CD4-positive, alpha-beta memory T cell (primary cell): ENCODE results near the gene RPS21. TPM values are rescaled to one million over a fixed set of nuclear protein-coding genes. Genes with fewer than 3 reads are reported as not detected.

Source experiments
- CTCF ChIA-PET: fragments of 350-600 bp; sonication (Branson Sonifier 250); formaldehyde crosslinking; loops from one replicate; lab custom pipeline; 2021; ENCODE audit warnings: inconsistent platforms; ENCODE audit not compliant: partially characterized antibody; lab: Charles Lee
- POLR2A ChIA-PET: fragments of 350-600 bp; sonication (Branson Sonifier 250); formaldehyde crosslinking; loops from one replicate; lab custom pipeline; 2021; ENCODE audit not compliant: partially characterized antibody; lab: Charles Lee
- DNase-seq, 5 donors: peaks; one replicate each; pipeline versions ENCODE4 v3.0.0 to v3.0.0-alpha.2; 2020 to 2022; ENCODE audit warnings: mixed read lengths in 1 of 5
- H3K27ac ChIP-seq: one replicate; pipeline ENCODE4 v1.7.0; 2013; ENCODE audit warnings: low read depth, low read length
- H3K27me3 ChIP-seq: 2 replicates; pipeline ENCODE4 v1.7.0; 2013; ENCODE audit warnings: mild to moderate bottlenecking, low read length, moderate library complexity; ENCODE audit not compliant: insufficient read depth
- H3K36me3 ChIP-seq: 2 replicates; pipeline ENCODE4 v1.7.0; 2013; ENCODE audit warnings: mild to moderate bottlenecking, low read length, moderate library complexity; ENCODE audit not compliant: insufficient read depth
- H3K4me1 ChIP-seq: 2 replicates; pipeline ENCODE4 v1.7.0; 2013; ENCODE audit warnings: mild to moderate bottlenecking, low read length, moderate library complexity; ENCODE audit not compliant: insufficient read depth
- H3K4me3 ChIP-seq, 2 donors: one replicate each; pipeline ENCODE4 v1.7.0; 2013; ENCODE audit warnings: low read length in 2 of 2, mild to moderate bottlenecking in 1 of 2
- H3K9me3 ChIP-seq, 2 donors: one replicate each; pipeline ENCODE4 v1.7.0; 2013; ENCODE audit warnings: low read length in 2 of 2, control low read depth in 1 of 2; ENCODE audit not compliant: control insufficient read depth in 1 of 2
- H3K27ac Mint-ChIP-seq, 7 donors: one replicate each; pipeline ENCODE4 v1.8.0; 2020 to 2021; ENCODE audit warnings: mixed read lengths in 7 of 7, mild to moderate bottlenecking in 6 of 7, inconsistent platforms in 3 of 7, moderate library complexity in 3 of 7
- H3K27me3 Mint-ChIP-seq, 2 donors: one replicate each; pipeline ENCODE4 v1.8.0; 2020 to 2021; ENCODE audit warnings: mixed read lengths in 2 of 2
- H3K36me3 Mint-ChIP-seq, 2 donors: one replicate each; pipeline ENCODE4 v1.8.0; 2020 to 2021; ENCODE audit warnings: mixed read lengths in 2 of 2, inconsistent platforms in 1 of 2, mild to moderate bottlenecking in 1 of 2
- H3K4me1 Mint-ChIP-seq, 4 donors: one replicate each; pipeline ENCODE4 v1.8.0; 2020 to 2021; ENCODE audit warnings: mixed read lengths in 4 of 4, mild to moderate bottlenecking in 1 of 4
- H3K4me3 Mint-ChIP-seq, 8 donors: one replicate each; pipeline ENCODE4 v1.8.0; 2020 to 2021; ENCODE audit warnings: mixed read lengths in 8 of 8, mild to moderate bottlenecking in 7 of 8, moderate library complexity in 6 of 8, inconsistent platforms in 3 of 8
- H3K9me3 Mint-ChIP-seq, 8 donors: one replicate each; pipeline ENCODE4 v1.8.0; 2020 to 2021; ENCODE audit warnings: mixed read lengths in 8 of 8, mild to moderate bottlenecking in 5 of 8, inconsistent platforms in 3 of 8, moderate library complexity in 1 of 8
- intact Hi-C: fragments of 100-400 bp; cut with micrococcal nuclease; formaldehyde crosslinking; loops from one replicate; pipeline ENCODE4 v1.15.1; 2023
- polyA plus RNA-seq, 2 donors: library from polyadenylated mRNA; unstranded; fragments of 300-500 nt; fragmentation: Illumina TruSeq; gene quantifications; one replicate each; pipeline ENCODE4 v1.2.3, GENCODE V29; 2021
- total RNA-seq, 2 experiments: library from RNA; stranded (reverse); gene quantifications; one replicate each; pipeline ENCODE4 v1.2.3, GENCODE V29; 2021

RPS21 gene
- total and polyA plus RNA-seq, 4 experiments from 2014 or later: 1,968 to 3,368 (median 2,948) TPM

- H3K4me3 Mint-ChIP-seq: no peak overlapping the region
- DNase-seq: no peak
- peaks cover 0 to 3% (median 0%) of the 10 kb centered on the region in 4 donors for H3K4me1 Mint-ChIP-seq
- no peaks in the 10 kb centered on the region for H3K27me3 Mint-ChIP-seq
- H3K27ac Mint-ChIP-seq: peak overlapping the region in 1 of 7 donors; percentile 33
- no peak overlapping the region for H3K4me3 ChIP-seq
- ChIA-PET CTCF (no interaction called here), POLR2A (no interaction called here)
- intact Hi-C loops: no loop called here
- H3K36me3 ChIP-seq: no peaks in the 10 kb centered on the region
- H3K27me3 ChIP-seq: no peaks in the 10 kb centered on the region
- H3K4me1 ChIP-seq: no peaks in the 10 kb centered on the region
- peaks cover 0 to 1% (median 0%) of the 10 kb centered on the region in 8 donors for H3K9me3 Mint-ChIP-seq
- H3K27ac ChIP-seq: no peak overlapping the region
- H3K9me3 ChIP-seq: no peaks in the 10 kb centered on the region
- H3K36me3 Mint-ChIP-seq: no peaks in the 10 kb centered on the region
Observed at GRCh38 chr20:62419759-62420158, 32.9 kb downstream of the RPS21 start.

- Histone ChIP-seq H3K27me3 (no peaks in the 10 kb centered on the region), H3K27ac (no peak overlapping the region), H3K4me1 (no peaks in the 10 kb centered on the region), H3K9me3 (no peaks in the 10 kb centered on the region), H3K4me3 (no peak overlapping the region), H3K36me3 (no peaks in the 10 kb centered on the region)
- POLR2A ChIA-PET: no interaction called here
- CTCF ChIA-PET: no interaction called here
- DNase-seq: no peak
- Mint-ChIP-seq H3K36me3 (no peaks in the 10 kb centered on the region), H3K4me1 (peaks cover 0 to 3% (median 0%) of the 10 kb centered on the region in 4 donors), H3K27ac (peak overlapping the region in 2 of 7 donors; percentile 7 to 27), H3K4me3 (no peak overlapping the region), H3K9me3 (peaks cover 0 to 4% (median 0%) of the 10 kb centered on the region in 8 donors), H3K27me3 (no peaks in the 10 kb centered on the region)
- intact Hi-C loops: no loop called here
Observed at GRCh38 chr20:62420846-62421715, 34.2 kb downstream of the RPS21 start.

- H3K4me3 ChIP-seq: no peak overlapping the region
- intact Hi-C loops: no loop called here
- H3K4me3 Mint-ChIP-seq: no peak overlapping the region
Observed at GRCh38 chr20:62421716-62421990, 34.8 kb downstream of the RPS21 start.

GRCh38 chr20:62422636-62423325, 35.9 kb downstream of the RPS21 start:
- Histone ChIP-seq H3K27me3 (no peaks in the 10 kb centered on the region), H3K27ac (no peak overlapping the region), H3K36me3 (no peaks in the 10 kb centered on the region), H3K4me1 (no peaks in the 10 kb centered on the region), H3K4me3 (no peak overlapping the region), H3K9me3 (no peaks in the 10 kb centered on the region)
- Mint-ChIP-seq H3K4me3 (no peak overlapping the region), H3K36me3 (no peaks in the 10 kb centered on the region), H3K27ac (no peak overlapping the region), H3K9me3 (peaks cover 0 to 4% (median 0%) of the 10 kb centered on the region in 8 donors), H3K27me3 (no peaks in the 10 kb centered on the region), H3K4me1 (peaks cover 0 to 3% (median 0%) of the 10 kb centered on the region in 4 donors)
- no peak for DNase-seq
- CTCF ChIA-PET: no interaction called here
- POLR2A ChIA-PET: no interaction called here
- intact Hi-C loops: no loop called here

More at GRCh38 chr20:62421716-62421990, 34.8 kb downstream of the RPS21 start:
- H3K27ac Mint-ChIP-seq: no peak overlapping the region
- no peak for DNase-seq
- Histone ChIP-seq H3K9me3 (no peaks in the 10 kb centered on the region), H3K27ac (no peak overlapping the region), H3K27me3 (no peaks in the 10 kb centered on the region), H3K4me1 (no peaks in the 10 kb centered on the region), H3K36me3 (no peaks in the 10 kb centered on the region)
- no peaks in the 10 kb centered on the region for H3K36me3 Mint-ChIP-seq
- peaks cover 0 to 4% (median 0%) of the 10 kb centered on the region in 8 donors for H3K9me3 Mint-ChIP-seq
- peaks cover 0 to 3% (median 0%) of the 10 kb centered on the region in 4 donors for H3K4me1 Mint-ChIP-seq
- no peaks in the 10 kb centered on the region for H3K27me3 Mint-ChIP-seq
- CTCF ChIA-PET: no interaction called here
- POLR2A ChIA-PET: no interaction called here

- no peak overlapping the region for H3K4me3 Mint-ChIP-seq
- H3K36me3 Mint-ChIP-seq: no peaks in the 10 kb centered on the region
- no peaks in the 10 kb centered on the region for H3K27me3 ChIP-seq
- no peaks in the 10 kb centered on the region for H3K9me3 ChIP-seq
- intact Hi-C loops: no loop called here
- no peaks in the 10 kb centered on the region for H3K4me1 ChIP-seq
- H3K27ac ChIP-seq: no peak overlapping the region
- peaks cover 0 to 4% (median 0%) of the 10 kb centered on the region in 8 donors for H3K9me3 Mint-ChIP-seq
- no peak overlapping the region for H3K4me3 ChIP-seq
- no peak overlapping the region for H3K27ac Mint-ChIP-seq
- no peak for DNase-seq
- H3K4me1 Mint-ChIP-seq: peaks cover 0 to 3% (median 0%) of the 10 kb centered on the region in 4 donors
- ChIA-PET CTCF (no interaction called here), POLR2A (no interaction called here)
- no peaks in the 10 kb centered on the region for H3K27me3 Mint-ChIP-seq
- no peaks in the 10 kb centered on the region for H3K36me3 ChIP-seq
Observed at GRCh38 chr20:62423326-62423706, 36.4 kb downstream of the RPS21 start.

- no peak for DNase-seq
- Histone ChIP-seq H3K27ac (no peak overlapping the region), H3K36me3 (no peaks in the 10 kb centered on the region), H3K4me3 (no peak overlapping the region), H3K9me3 (no peaks in the 10 kb centered on the region), H3K4me1 (no peaks in the 10 kb centered on the region), H3K27me3 (no peaks in the 10 kb centered on the region)
- Mint-ChIP-seq H3K27ac (no peak overlapping the region), H3K36me3 (no peaks in the 10 kb centered on the region), H3K9me3 (peaks cover 0 to 4% (median 0%) of the 10 kb centered on the region in 8 donors), H3K4me3 (no peak overlapping the region), H3K27me3 (peaks cover 3% of the 10 kb centered on the region in 2 donors), H3K4me1 (peaks cover 0 to 3% (median 1%) of the 10 kb centered on the region in 4 donors)
- POLR2A ChIA-PET: no interaction called here
- CTCF ChIA-PET: no interaction called here
- intact Hi-C loops: no loop called here
Observed at GRCh38 chr20:62424249-62425107, 37.6 kb downstream of the RPS21 start.
